K562 (cell line): ENCODE data around the gene NFYC. TPM values are rescaled to one million over a fixed set of nuclear protein-coding genes. Genes with fewer than 3 reads are reported as not detected.

Experiments
- CBFA2T2 ChIP-seq: fragments of 450-650 bp; conservative IDR thresholded peaks from 2 replicates; pipeline ENCODE4 v1.6.1; 2017; ENCODE audit warnings: mild to moderate bottlenecking
- CEBPZ ChIP-seq: fragments of 150-350 bp; IDR thresholded peaks from 2 replicates; pipeline ENCODE4 v1.6.1; 2014; ENCODE audit warnings: low read depth, mild to moderate bottlenecking, low read length, borderline replicate concordance
- CTBP1 ChIP-seq: fragments of 450-650 bp; IDR thresholded peaks from 2 replicates; pipeline ENCODE4 v1.6.1; 2016; ENCODE audit warnings: borderline replicate concordance
- ELF1 ChIP-seq: fragments of 200-800 bp; sonication (Bioruptor generic); IDR thresholded peaks from 2 replicates; pipeline ENCODE4 v1.6.1; 2016; ENCODE audit warnings: missing genetic modification characterization, missing compliant biosample characterization
- MAFG ChIP-seq: fragments of 450-650 bp; conservative IDR thresholded peaks from 2 replicates; pipeline ENCODE4 v1.6.1; 2016; ENCODE audit warnings: missing genetic modification characterization, missing compliant biosample characterization
- MAZ ChIP-seq, 2 experiments: fragments of 450-650 bp in 1 of 2; sonication (generic) in 1 of 2; formaldehyde crosslinking; IDR thresholded peaks in 1 of 2; conservative IDR thresholded peaks in 1 of 2; 2 replicates each; pipeline versions ENCODE4 v1.4.0 to v1.5.0; 2020; ENCODE audit warnings: mild to moderate bottlenecking in 1 of 2, missing genetic modification reagents in 1 of 2
- NFIC ChIP-seq: fragments of 450-650 bp; IDR thresholded peaks from 2 replicates; pipeline ENCODE4 v1.6.1; 2017; ENCODE audit warnings: mild to moderate bottlenecking, inconsistent platforms
- NFXL1 ChIP-seq: fragments of 450-650 bp; formaldehyde crosslinking; IDR thresholded peaks from 2 replicates; pipeline ENCODE4 v1.4.0; 2021; ENCODE audit warnings: mild to moderate bottlenecking
- NR2F6 ChIP-seq: fragments of 450-650 bp; formaldehyde crosslinking; IDR thresholded peaks from 2 replicates; pipeline ENCODE4 v1.4.0; 2020; ENCODE audit warnings: mild to moderate bottlenecking
- SIN3A ChIP-seq, 2 experiments: fragments of 150-350 bp in 1 of 2; IDR thresholded peaks; 2 replicates each; pipeline ENCODE4 v1.6.1; 2011 to 2016; ENCODE audit warnings: borderline replicate concordance in 2 of 2, low read depth in 2 of 2, low read length in 2 of 2, mild to moderate bottlenecking in 2 of 2, moderate library complexity in 2 of 2; ENCODE audit not compliant: control insufficient read depth in 1 of 2
- SRSF7 ChIP-seq: fragments of 200-400 bp; formaldehyde crosslinking; optimal IDR thresholded peaks from 2 replicates; pipeline ENCODE3; 2017; ENCODE audit warnings: mild to moderate bottlenecking, low read depth, low read length
- TAF7 ChIP-seq: fragments of 450-650 bp; IDR thresholded peaks from 2 replicates; pipeline ENCODE4 v1.6.1; 2016; ENCODE audit warnings: missing genetic modification characterization, missing compliant biosample characterization
- ZBTB12 ChIP-seq: fragments of 250-450 bp; sonication (Bioruptor Pico); IDR thresholded peaks from 2 replicates; pipeline ENCODE4 v1.4.0; 2020
- ZFP30 ChIP-seq: fragments of 250-450 bp; sonication (Bioruptor Pico); IDR thresholded peaks from 2 replicates; pipeline ENCODE4 v1.8.0; 2022; ENCODE audit warnings: moderate library complexity, mild to moderate bottlenecking, inconsistent platforms, borderline replicate concordance
- polyA plus RNA-seq, 8 experiments: library from polyadenylated mRNA; depleted of rRNA in 4 of 8; stranded (reverse) in 5 of 8; unstranded in 3 of 8; fragments of >200 nt; fragmentation: Nextera tagmentation in 2 of 8; fragmentation: Illumina TruSeq in 1 of 8; extraction: Ambion mirVana in 2 of 8; extraction: Trizol in 1 of 8; gene quantifications; 2 replicates each; pipeline versions ENCODE4 v1.2.1 to v1.2.3, GENCODE V29; 2011 to 2014; ENCODE audit warnings: inconsistent platforms in 1 of 8, missing spikeins in 1 of 8
- total RNA-seq, 7 experiments: library from RNA; depleted of rRNA in 6 of 7; stranded (reverse); fragments of >200 nt in 6 of 7; fragmentation: Illumina TruSeq in 2 of 7; extraction: Trizol in 2 of 7; gene quantifications; 2 replicates each; pipeline versions ENCODE4 v1.2.1 to v1.2.3, GENCODE V29; 2011 to 2021; ENCODE audit warnings: low replicate concordance in 1 of 7
- TF ChIP-seq, protein P1 (sequence below), 2 experiments: IDR thresholded peaks; 2 replicates each; pipeline ENCODE4 v1.6.1; 2011; ENCODE audit warnings: borderline replicate concordance in 1 of 2, control low read depth in 1 of 2, low read depth in 1 of 2, low read length in 1 of 2, mild to moderate bottlenecking in 1 of 2, mixed read lengths in 1 of 2, moderate library complexity in 1 of 2; ENCODE audit not compliant: insufficient read depth in 1 of 2, insufficient read length in 1 of 2, poor library complexity in 1 of 2, severe bottlenecking in 1 of 2; ENCODE audit errors: extremely low read depth in 1 of 2
- TF ChIP-seq, protein P2 (sequence below): sonication (generic); formaldehyde crosslinking; IDR thresholded peaks from 2 replicates; pipeline ENCODE4 v1.8.0; 2022; ENCODE audit warnings: mild to moderate bottlenecking, missing genetic modification reagents, borderline replicate concordance

NFYC gene
- total and polyA plus RNA-seq, 9 of the 15 experiments (the other 6 are each of a cell fraction or from before 2014, with no cell fraction given), result 4.8 to 59.8 (median 41.1) TPM

- no peak; the same call in 1 of the 2 replicates for TF ChIP-seq NR2F6 (CRISPR knock-in tag)
- no peak for TF ChIP-seq CEBPZ
- TF ChIP-seq MAZ (CRISPR knock-in tag; conservative IDR thresholded peaks at IDR 0.05 in 1 of 2, IDR thresholded peaks at IDR 0.05 in 1 of 2), result 0 out of 4 replicates have a peak, but pooled peaks of 1 of the 2 experiments have one; percentile 49
- TF ChIP-seq SIN3A (IDR thresholded peaks at IDR 0.05; ENCODE audit: borderline replicate concordance in 2 of 2, control insufficient read depth in 1 of 2, low read depth in 2 of 2, low read length in 2 of 2), result peak in 1 of 2 experiments; percentile 37; a peak in 1 of 4 replicates
- TF ChIP-seq MAFG, result no peak
- TF ChIP-seq NFIC, result peak; percentile 80
- TF ChIP-seq, protein P1, sequence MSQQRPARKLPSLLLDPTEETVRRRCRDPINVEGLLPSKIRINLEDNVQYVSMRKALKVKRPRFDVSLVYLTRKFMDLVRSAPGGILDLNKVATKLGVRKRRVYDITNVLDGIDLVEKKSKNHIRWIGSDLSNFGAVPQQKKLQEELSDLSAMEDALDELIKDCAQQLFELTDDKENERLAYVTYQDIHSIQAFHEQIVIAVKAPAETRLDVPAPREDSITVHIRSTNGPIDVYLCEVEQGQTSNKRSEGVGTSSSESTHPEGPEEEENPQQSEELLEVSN (IDR thresholded peaks at IDR 0.05; ENCODE audit: borderline replicate concordance in 1 of 2, extremely low read depth in 1 of 2, insufficient read depth in 1 of 2, insufficient read length in 1 of 2, low read depth in 1 of 2, low read length in 1 of 2, poor library complexity in 1 of 2, severe bottlenecking in 1 of 2), result peak in 1 of 2 experiments; percentile 53
- no peak for TF ChIP-seq NFXL1
- 0 out of 2 replicates have a peak, but pooled peaks have one; percentile 34 for TF ChIP-seq CTBP1
- TF ChIP-seq ZFP30 (CRISPR knock-in tag), result no peak
- no peak for TF ChIP-seq ELF1
- TF ChIP-seq TAF7 (tag), result no peak
- TF ChIP-seq, protein P2, sequence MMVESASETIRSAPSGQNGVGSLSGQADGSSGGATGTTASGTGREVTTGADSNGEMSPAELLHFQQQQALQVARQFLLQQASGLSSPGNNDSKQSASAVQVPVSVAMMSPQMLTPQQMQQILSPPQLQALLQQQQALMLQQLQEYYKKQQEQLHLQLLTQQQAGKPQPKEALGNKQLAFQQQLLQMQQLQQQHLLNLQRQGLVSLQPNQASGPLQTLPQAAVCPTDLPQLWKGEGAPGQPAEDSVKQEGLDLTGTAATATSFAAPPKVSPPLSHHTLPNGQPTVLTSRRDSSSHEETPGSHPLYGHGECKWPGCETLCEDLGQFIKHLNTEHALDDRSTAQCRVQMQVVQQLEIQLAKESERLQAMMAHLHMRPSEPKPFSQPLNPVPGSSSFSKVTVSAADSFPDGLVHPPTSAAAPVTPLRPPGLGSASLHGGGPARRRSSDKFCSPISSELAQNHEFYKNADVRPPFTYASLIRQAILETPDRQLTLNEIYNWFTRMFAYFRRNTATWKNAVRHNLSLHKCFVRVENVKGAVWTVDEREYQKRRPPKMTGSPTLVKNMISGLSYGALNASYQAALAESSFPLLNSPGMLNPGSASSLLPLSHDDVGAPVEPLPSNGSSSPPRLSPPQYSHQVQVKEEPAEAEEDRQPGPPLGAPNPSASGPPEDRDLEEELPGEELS, result no peak
- no peak for TF ChIP-seq CBFA2T2
- no peak for TF ChIP-seq ZBTB12
- no peak for TF ChIP-seq SRSF7
These were observed 26.0 kb upstream of the NFYC start, which contains the start of gene RIMS3 (continued) for GRCh38 chr1:40665335-40666171.
